Mesendoderm (in vitro differentiated cells): Measurements from ENCODE around the gene GALNT16.

ENCODE experiments used
- DNase-seq: peaks from one replicate; pipeline ENCODE4 v3.0.0; 2013
- H2AK5ac ChIP-seq: 2 replicates; pipeline ENCODE4 v1.6.1; 2013; ENCODE audit warnings: low read length, inconsistent platforms
- H2BK120ac ChIP-seq: 2 replicates; pipeline ENCODE4 v1.6.1; 2013; ENCODE audit warnings: low read depth, mild to moderate bottlenecking, low read length, moderate library complexity, mixed read lengths
- H2BK15ac ChIP-seq: replicated peaks from 2 replicates; pipeline ENCODE4 v1.6.1; 2013; ENCODE audit warnings: low read depth, mild to moderate bottlenecking, moderate library complexity
- H2BK5ac ChIP-seq: 2 replicates; pipeline ENCODE4 v1.6.1; 2013; ENCODE audit warnings: low read length, inconsistent platforms
- H3K18ac ChIP-seq: 2 replicates; pipeline ENCODE4 v1.6.1; 2013; ENCODE audit warnings: mild to moderate bottlenecking, low read length, mixed read lengths
- H3K23ac ChIP-seq: one replicate; pipeline ENCODE4 v1.6.1; 2013; ENCODE audit warnings: low read length
- H3K27ac ChIP-seq: 2 replicates; pipeline ENCODE4 v1.5.1; 2013; ENCODE audit warnings: low read depth, mild to moderate bottlenecking, inconsistent platforms, low read length, moderate library complexity
- H3K27me3 ChIP-seq: 2 replicates; pipeline ENCODE4 v1.6.1; 2013; ENCODE audit warnings: low read length, control low read depth, mild to moderate bottlenecking, inconsistent platforms; ENCODE audit not compliant: insufficient read depth, poor library complexity
- H3K36me3 ChIP-seq: 2 replicates; pipeline ENCODE4 v1.6.1; 2013; ENCODE audit warnings: low read length, inconsistent platforms; ENCODE audit not compliant: control insufficient read depth, insufficient read depth
- H3K4ac ChIP-seq: one replicate; pipeline ENCODE4 v1.6.1; 2013; ENCODE audit warnings: low read depth, mild to moderate bottlenecking, low read length, moderate library complexity
- H3K4me1 ChIP-seq: 2 replicates; pipeline ENCODE4 v1.6.1; 2013; ENCODE audit warnings: low read depth, low read length, inconsistent platforms; ENCODE audit not compliant: control insufficient read depth
- H3K4me2 ChIP-seq: 2 replicates; pipeline ENCODE4 v1.6.1; 2013; ENCODE audit warnings: low read length
- H3K4me3 ChIP-seq: 2 replicates; pipeline ENCODE4 v1.5.1; 2013; ENCODE audit warnings: mild to moderate bottlenecking, low read length
- H3K56ac ChIP-seq: one replicate; pipeline ENCODE4 v1.6.1; 2013; ENCODE audit warnings: low read length
- H3K79me1 ChIP-seq: 2 replicates; pipeline ENCODE4 v1.6.1; 2013; ENCODE audit warnings: low read length, inconsistent platforms
- H3K79me2 ChIP-seq: 2 replicates; pipeline ENCODE4 v1.6.1; 2013; ENCODE audit warnings: mild to moderate bottlenecking, low read length; ENCODE audit not compliant: control insufficient read depth, insufficient read depth
- H3K9ac ChIP-seq: 2 replicates; pipeline ENCODE4 v1.6.1; 2013; ENCODE audit warnings: low read length, inconsistent platforms
- H4K5ac ChIP-seq: one replicate; pipeline ENCODE4 v1.6.1; 2013; ENCODE audit warnings: low read length
- H4K8ac ChIP-seq: one replicate; pipeline ENCODE4 v1.6.1; 2013; ENCODE audit warnings: low read depth, mild to moderate bottlenecking, control low read depth, low read length, moderate library complexity
- WGBS: extraction: QIAGEN DNeasy Blood & Tissue Kit; methylation state at CpG from one replicate; pipeline ENCODE4 v1.1.7; 2013; ENCODE audit warnings: low lambda C conversion rate, missing lambda C conversion rate; ENCODE audit not compliant: insufficient coverage; ENCODE audit errors: extremely low coverage; 5-methylcytosine and 5-hydroxymethylcytosine counted together

GALNT16 gene

GRCh38 chr14:69401841-69402240 is 141.9 kb downstream of the GALNT16 start:
- Histone ChIP-seq H2BK15ac (no peak overlapping the region), H3K27me3 (no peaks in the 10 kb centered on the region), H3K36me3 (no peaks in the 10 kb centered on the region), H2AK5ac (no peak overlapping the region), H3K56ac (no peak overlapping the region), H4K8ac (no peak overlapping the region), H4K5ac (no peak overlapping the region), H3K79me1 (peaks cover 16% of the 10 kb centered on the region), H3K4me2 (no peak overlapping the region), H3K4me3 (no peak overlapping the region), H3K23ac (no peak overlapping the region), H2BK5ac (no peak overlapping the region), H2BK120ac (no peak overlapping the region), H3K4ac (no peak overlapping the region), H3K4me1 (peaks cover 5% of the 10 kb centered on the region), H3K9ac (no peak overlapping the region), H3K27ac (no peak overlapping the region), H3K18ac (no peak overlapping the region), H3K79me2 (peaks cover 32% of the 10 kb centered on the region)
- DNase-seq, result no peak
- no CpG with 5 or more reads among the region's 2 CpGs for WGBS

- Histone ChIP-seq H3K9ac (no peak overlapping the region), H3K36me3 (no peaks in the 10 kb centered on the region), H2BK120ac (no peak overlapping the region), H3K18ac (no peak overlapping the region), H3K4ac (no peak overlapping the region), H4K5ac (no peak overlapping the region), H2AK5ac (no peak overlapping the region), H3K79me1 (peaks cover 13% of the 10 kb centered on the region), H2BK5ac (no peak overlapping the region), H3K79me2 (peaks cover 18% of the 10 kb centered on the region), H3K27me3 (no peaks in the 10 kb centered on the region), H3K56ac (no peak overlapping the region), H2BK15ac (no peak overlapping the region), H4K8ac (no peak overlapping the region), H3K27ac (no peak overlapping the region), H3K4me1 (peaks cover 5% of the 10 kb centered on the region), H3K23ac (no peak overlapping the region), H3K4me2 (no peak overlapping the region), H3K4me3 (no peak overlapping the region)
- WGBS, result no CpG with 5 or more reads among the region's 3 CpGs
- DNase-seq, result no peak
Measured at GRCh38 chr14:69404478-69404877, 144.5 kb downstream of the GALNT16 start.

- Histone ChIP-seq H3K27me3 (no peaks in the 10 kb centered on the region), H3K56ac (no peak overlapping the region), H3K4ac (no peak overlapping the region), H3K27ac (no peak overlapping the region), H2BK120ac (no peak overlapping the region), H3K36me3 (no peaks in the 10 kb centered on the region), H3K4me1 (peaks cover 5% of the 10 kb centered on the region), H3K23ac (no peak overlapping the region), H3K4me2 (no peak overlapping the region), H3K79me1 (peaks cover 11% of the 10 kb centered on the region), H3K4me3 (no peak overlapping the region), H3K18ac (no peak overlapping the region), H3K79me2 (peaks cover 15% of the 10 kb centered on the region), H3K9ac (no peak overlapping the region), H2BK15ac (no peak overlapping the region), H2AK5ac (no peak overlapping the region), H2BK5ac (no peak overlapping the region), H4K5ac (no peak overlapping the region), H4K8ac (no peak overlapping the region)
- no peak for DNase-seq
- WGBS, result no CpG with 5 or more reads among the region's 5 CpGs
Measured at GRCh38 chr14:69404883-69405282, 144.9 kb downstream of the GALNT16 start.

GRCh38 chr14:69405762-69406161 is 145.8 kb downstream of the GALNT16 start:
- no peak overlapping the region for H2BK5ac ChIP-seq
- DNase-seq, result no peak
- no peak overlapping the region for H3K4ac ChIP-seq
- no peaks in the 10 kb centered on the region for H3K36me3 ChIP-seq
- H3K4me2 ChIP-seq, result no peak overlapping the region
- no peak overlapping the region for H4K8ac ChIP-seq
- H3K79me2 ChIP-seq, result peaks cover 9% of the 10 kb centered on the region
- peaks cover 2% of the 10 kb centered on the region for H3K4me1 ChIP-seq
- no peak overlapping the region for H4K5ac ChIP-seq
- no peak overlapping the region for H3K23ac ChIP-seq
- H3K4me3 ChIP-seq, result no peak overlapping the region
- no peak overlapping the region for H2BK120ac ChIP-seq
- H3K9ac ChIP-seq, result no peak overlapping the region
- peaks cover 8% of the 10 kb centered on the region for H3K79me1 ChIP-seq
- no peak overlapping the region for H3K56ac ChIP-seq
- no peak overlapping the region for H2AK5ac ChIP-seq
- H3K18ac ChIP-seq, result no peak overlapping the region
- no peak overlapping the region for H2BK15ac ChIP-seq
- H3K27ac ChIP-seq, result no peak overlapping the region
- H3K27me3 ChIP-seq, result no peaks in the 10 kb centered on the region
